Heart left ventricle (tissue), 16 donors: ENCODE results near the gene TEX10. TPM values are rescaled to one million over a fixed set of nuclear protein-coding genes. Genes with fewer than 3 reads are reported as not detected.

Experiments used
- ATAC-seq, 4 donors: fragments of 200-7000 bp; cut with Tn5 transposase; one replicate each; pipeline ENCODE4 v1.9.1; 2020 to 2022; ENCODE audit warnings: moderate library complexity in 4 of 4, mild to moderate bottlenecking in 3 of 4, moderate number of reproducible peaks in 1 of 4
- DNase-seq, 5 donors: peaks; one replicate each; pipeline ENCODE4 v3.0.0-alpha.2; 2020
- H3K27ac ChIP-seq, 12 donors: fragments of 200-600 bp; sonication (generic) in 4 of 12; one replicate each; pipeline versions ENCODE4 v1.5.0 to v1.8.0; 2016 to 2022; ENCODE audit warnings: mild to moderate bottlenecking in 2 of 12
- H3K27me3 ChIP-seq, 9 donors: fragments of 200-600 bp; sonication (generic) in 2 of 9; one replicate each; pipeline versions ENCODE4 v1.5.1 to v1.8.0; 2016 to 2022; ENCODE audit warnings: mild to moderate bottlenecking in 3 of 9
- H3K36me3 ChIP-seq, 9 donors: fragments of 200-600 bp; sonication (generic) in 2 of 9; one replicate each; pipeline versions ENCODE4 v1.5.0 to v1.8.0; 2018 to 2022; ENCODE audit warnings: mild to moderate bottlenecking in 2 of 9
- H3K4me1 ChIP-seq, 12 donors: fragments of 200-600 bp; sonication (generic) in 4 of 12; one replicate each; pipeline versions ENCODE4 v1.5.0 to v1.8.0; 2016 to 2022; ENCODE audit warnings: mild to moderate bottlenecking in 3 of 12
- H3K4me3 ChIP-seq, 12 donors: fragments of 200-600 bp; sonication (generic) in 4 of 12; one replicate each; pipeline versions ENCODE4 v1.5.0 to v1.8.0; 2017 to 2022; ENCODE audit warnings: mild to moderate bottlenecking in 9 of 12, moderate library complexity in 4 of 12
- H3K9me3 ChIP-seq, 12 donors: fragments of 200-600 bp; sonication (generic) in 4 of 12; one replicate each; pipeline versions ENCODE4 v1.5.0 to v1.8.0; 2016 to 2022; ENCODE audit warnings: mild to moderate bottlenecking in 1 of 12
- POLR2A ChIP-seq, 2 donors: fragments of 450-650 bp; IDR thresholded peaks; one replicate each; pipeline ENCODE4 v1.6.1; 2017; ENCODE audit warnings: antibody characterized with exemption in 2 of 2, mild to moderate bottlenecking in 2 of 2, moderate library complexity in 2 of 2
- WGBS, 4 donors: extraction: QIAGEN DNeasy Blood & Tissue Kit in 2 of 4; methylation state at CpG; one replicate each; pipeline versions ENCODE4 v1.1.5 to v1.1.7; 2013 to 2018; 5-methylcytosine and 5-hydroxymethylcytosine counted together
- intact Hi-C, 10 donors: fragments of 100-400 bp; cut with DNase I; formaldehyde crosslinking; loops; one replicate each; pipeline versions ENCODE4 v1.11.1 to v1.14.2; 2022
- polyA plus RNA-seq, 2 donors: library from polyadenylated mRNA; stranded (reverse); fragments of 200-250 nt; gene quantifications; one replicate each; pipeline ENCODE4 v1.2.3, GENCODE V29; 2013
- total RNA-seq, 9 donors: library from RNA; depleted of rRNA in 2 of 9; stranded (reverse); fragments of >200 nt in 2 of 9; fragmentation: NEBNext Ultra II Directional in 3 of 9; extraction: Animal tissue kit (Norgen Biotek cat#: 25700) in 3 of 9; gene quantifications; one replicate each; pipeline versions ENCODE4 v1.1.0 to v1.2.4, GENCODE V29; 2016 to 2023
- TF ChIP-seq, protein P1 (sequence below), 12 donors: fragments of 200-600 bp; sonication (generic) in 4 of 12; IDR thresholded peaks; one replicate each; pipeline versions ENCODE4 v1.5.0 to v1.8.0; 2018 to 2022; ENCODE audit warnings: antibody characterized with exemption in 12 of 12, mild to moderate bottlenecking in 5 of 12
- donor health status: ischemic (EF 13 %, LVEDD 7.1; RV severe dilation, severe dysfunction).
- donor health status: healthy with polysubstance abuse.
- donor health status: DM: no; HTN: yes; CAD: no.
- donor health status: DM: no; HTN: no; CAD: no.
- donor health status: ischemic (EF 25% LVEDD 6.9; RV normal size, moderate dysfunction).
- donor health status: ischemic (EF 25% LVEDD 5.7; RV mildly dilated, moderate dysfunction).
- donor health status: healthy.
- donor health status: DM: yes; HTN: yes; CAD: no.
- donor health status: ischemic (EF 35%, LVEDD 5.7; RV mildly dilated, moderate dysfunction).
- donor health status: nonischemic (EF 11% LVEDD 7.7; RV severe dilation, severe dysfunction).
- donor health status: DM: yes; HTN: yes; CAD: no.
- donor health status: PGD.
- donor health status: ischemic (EF 29% LVEDD 5.4; RV normal size, mild dysfunction).
- donor health status: nonischemic (EF 23%, LVEDD 6.1; RV moderate dilation, normal function).

TEX10 gene
- total and polyA plus RNA-seq, 11 donors, result 2.7 to 10.6 (median 9.1) TPM

DNA sequence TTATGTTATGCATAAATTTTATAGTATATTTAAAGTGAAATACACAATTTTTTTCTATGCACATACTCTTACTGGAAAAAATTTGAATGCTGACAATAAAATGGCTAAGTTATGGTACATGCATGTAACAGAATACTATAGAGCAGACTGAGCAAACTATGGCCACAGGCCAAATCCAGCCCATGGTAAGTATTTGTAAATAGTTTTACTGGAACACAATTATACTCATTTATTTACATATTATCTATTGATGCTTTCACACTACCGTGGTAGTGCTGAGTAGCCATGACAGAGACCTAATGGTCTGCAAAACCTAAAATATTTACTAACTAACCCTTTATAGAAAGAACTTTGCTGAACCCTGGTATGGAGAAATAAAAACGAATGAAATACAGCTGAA, 45.7 kb downstream of the TEX10 start:
- ATAC-seq (no peak), DNase-seq (no peak)
- 87 to 93% (median 89%) methylated on average over 2 of the region's 2 CpGs for WGBS, 4 donors
- no peak overlapping the region for H3K4me3 ChIP-seq
- no peaks in the 10 kb centered on the region for H3K9me3 ChIP-seq
- intact Hi-C loops, result no loop called here
- TF ChIP-seq, protein P1, sequence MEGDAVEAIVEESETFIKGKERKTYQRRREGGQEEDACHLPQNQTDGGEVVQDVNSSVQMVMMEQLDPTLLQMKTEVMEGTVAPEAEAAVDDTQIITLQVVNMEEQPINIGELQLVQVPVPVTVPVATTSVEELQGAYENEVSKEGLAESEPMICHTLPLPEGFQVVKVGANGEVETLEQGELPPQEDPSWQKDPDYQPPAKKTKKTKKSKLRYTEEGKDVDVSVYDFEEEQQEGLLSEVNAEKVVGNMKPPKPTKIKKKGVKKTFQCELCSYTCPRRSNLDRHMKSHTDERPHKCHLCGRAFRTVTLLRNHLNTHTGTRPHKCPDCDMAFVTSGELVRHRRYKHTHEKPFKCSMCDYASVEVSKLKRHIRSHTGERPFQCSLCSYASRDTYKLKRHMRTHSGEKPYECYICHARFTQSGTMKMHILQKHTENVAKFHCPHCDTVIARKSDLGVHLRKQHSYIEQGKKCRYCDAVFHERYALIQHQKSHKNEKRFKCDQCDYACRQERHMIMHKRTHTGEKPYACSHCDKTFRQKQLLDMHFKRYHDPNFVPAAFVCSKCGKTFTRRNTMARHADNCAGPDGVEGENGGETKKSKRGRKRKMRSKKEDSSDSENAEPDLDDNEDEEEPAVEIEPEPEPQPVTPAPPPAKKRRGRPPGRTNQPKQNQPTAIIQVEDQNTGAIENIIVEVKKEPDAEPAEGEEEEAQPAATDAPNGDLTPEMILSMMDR (IDR thresholded peaks at IDR 0.05), result no peak
- peaks cover 0 to 6% (median 0%) of the 10 kb centered on the region in 12 donors for H3K4me1 ChIP-seq
- peaks cover 0 to 75% (median 52%) of the 10 kb centered on the region in 9 donors for H3K36me3 ChIP-seq
- H3K27ac ChIP-seq, result no peak overlapping the region
- no peaks in the 10 kb centered on the region for H3K27me3 ChIP-seq

DNA sequence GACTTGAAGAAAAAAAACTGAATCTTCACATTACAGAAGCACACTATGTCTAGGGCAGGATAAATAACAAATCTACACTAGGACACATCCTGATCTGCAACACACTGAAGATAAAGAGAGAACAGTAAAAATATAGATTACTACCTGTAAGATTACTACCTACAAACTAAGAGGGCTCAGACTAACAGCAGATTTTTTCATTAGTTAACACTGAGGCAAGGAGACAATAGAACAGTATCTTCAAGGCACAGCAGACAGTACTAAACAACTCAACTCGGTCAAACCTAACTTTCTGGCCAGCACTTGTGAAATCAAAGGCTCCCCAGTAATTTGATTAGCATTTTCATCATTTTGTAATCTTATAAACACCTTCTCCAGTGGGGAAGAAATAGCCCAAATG, 46.5 kb downstream of the TEX10 start:
- no peak for TF ChIP-seq POLR2A (IDR thresholded peaks at IDR 0.05)
- TF ChIP-seq, protein P1 (IDR thresholded peaks at IDR 0.05), result no peak
- Histone ChIP-seq H3K27ac (no peak overlapping the region), H3K9me3 (no peaks in the 10 kb centered on the region), H3K27me3 (no peaks in the 10 kb centered on the region), H3K36me3 (peaks cover 0 to 75% (median 60%) of the 10 kb centered on the region in 9 donors), H3K4me3 (no peak overlapping the region), H3K4me1 (peaks cover 0 to 6% (median 0%) of the 10 kb centered on the region in 12 donors)
- intact Hi-C loops, result no loop called here
- ATAC-seq (no peak), DNase-seq (no peak)
- WGBS, 4 donors, result 86 to 96% (median 91%) methylated on average over 1 of the region's 1 CpG

DNA sequence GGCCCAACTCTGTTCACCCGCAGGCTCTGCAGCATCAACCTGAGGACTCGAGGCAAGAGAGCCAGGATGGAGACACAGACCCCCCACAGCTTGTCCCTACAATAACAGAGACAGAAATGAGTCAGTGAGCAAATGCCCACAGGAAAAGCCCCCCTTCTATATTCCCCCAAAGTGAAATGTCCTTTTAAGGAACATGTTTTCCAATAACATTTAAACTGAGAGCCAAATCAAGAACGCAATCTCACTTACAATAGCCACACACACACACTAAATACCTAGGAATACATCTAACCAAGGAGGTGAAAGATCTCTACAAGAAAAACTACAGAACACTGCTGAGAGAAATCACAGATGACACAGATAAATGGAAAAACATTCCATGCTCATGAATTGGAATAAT, 49.0 kb downstream of the TEX10 start:
- H3K9me3 ChIP-seq, result no peaks in the 10 kb centered on the region
- no peak overlapping the region for H3K4me3 ChIP-seq
- peaks cover 0 to 4% (median 0%) of the 10 kb centered on the region in 12 donors for H3K4me1 ChIP-seq
- ATAC-seq (no peak), DNase-seq (no peak)
- H3K27ac ChIP-seq, result no peak overlapping the region
- peaks cover 0 to 75% (median 71%) of the 10 kb centered on the region in 9 donors for H3K36me3 ChIP-seq
- intact Hi-C loops, result no loop called here
- H3K27me3 ChIP-seq, result no peaks in the 10 kb centered on the region
- no peak for TF ChIP-seq POLR2A (IDR thresholded peaks at IDR 0.05)
- TF ChIP-seq, protein P1 (IDR thresholded peaks at IDR 0.05), result no peak
- WGBS, 4 donors, result 95 to 98% (median 96%) methylated on average over 3 of the region's 3 CpGs

DNA sequence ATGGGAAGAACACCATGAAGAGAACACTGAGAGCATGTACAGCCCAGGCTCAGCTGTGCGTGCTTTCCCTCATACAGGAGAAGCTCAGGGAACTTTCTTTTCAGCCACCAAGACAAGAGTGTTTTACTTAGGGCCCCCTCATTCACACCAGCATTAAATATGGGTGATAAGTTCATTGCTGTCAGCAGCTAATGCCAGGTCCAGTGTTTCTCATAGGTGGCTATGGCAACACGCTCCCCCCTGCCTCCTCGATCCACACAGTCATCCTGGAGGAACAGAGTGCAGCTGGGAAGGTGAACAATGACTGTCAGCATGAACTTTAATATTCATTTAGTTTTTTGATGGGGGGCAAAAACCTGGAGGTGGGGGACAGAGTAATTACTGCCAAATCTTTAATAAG, 54.4 kb downstream of the TEX10 start:
- no peak overlapping the region for H3K27ac ChIP-seq
- DNase-seq, result no peak
- H3K4me1 ChIP-seq, result peaks cover 0 to 4% (median 0%) of the 10 kb centered on the region in 12 donors
- H3K36me3 ChIP-seq, result peaks cover 0 to 100% (median 79%) of the 10 kb centered on the region in 9 donors
- intact Hi-C loops, result no loop called here
- ATAC-seq, result no peak
- TF ChIP-seq, protein P1 (IDR thresholded peaks at IDR 0.05), result no peak
- TF ChIP-seq POLR2A (IDR thresholded peaks at IDR 0.05), result no peak
- no peaks in the 10 kb centered on the region for H3K27me3 ChIP-seq
- H3K4me3 ChIP-seq, result no peak overlapping the region
- 69 to 85% (median 83%) methylated on average over 3 of the region's 3 CpGs for WGBS, 4 donors
- no peaks in the 10 kb centered on the region for H3K9me3 ChIP-seq
